GM23338 (cell line): Measurements from ENCODE around the gene TNS3.

Experiments
- CREB1 ChIP-seq: fragments of 250-450 bp; sonication (Bioruptor Pico); IDR thresholded peaks from 2 replicates; pipeline ENCODE4 v1.5.0; 2020; ENCODE audit warnings: low read depth, mild to moderate bottlenecking, moderate library complexity
- CTCF ChIP-seq, 2 experiments: fragments of 200-600 bp in 1 of 2; sonication (generic) in 1 of 2; conservative IDR thresholded peaks; 2 replicates each; pipeline versions ENCODE4 v1.5.1 to v1.6.1; 2016 to 2017; ENCODE audit warnings: antibody characterized with exemption in 2 of 2, low read depth in 2 of 2, mild to moderate bottlenecking in 2 of 2, moderate library complexity in 1 of 2
- ETS1 ChIP-seq: IDR thresholded peaks from 2 replicates; pipeline ENCODE4 v1.6.1; 2016; ENCODE audit warnings: antibody characterized with exemption
- EZH2 ChIP-seq: fragments of 200-600 bp; sonication (generic); IDR thresholded peaks from one replicate; pipeline ENCODE4 v1.8.0; 2017; ENCODE audit warnings: antibody characterized with exemption, mild to moderate bottlenecking, low read depth; ENCODE audit not compliant: unreplicated experiment
- EZH2phosphoT487 ChIP-seq: fragments of 200-600 bp; sonication (generic); IDR thresholded peaks from one replicate; pipeline ENCODE4 v1.8.1; 2018; ENCODE audit warnings: antibody characterized with exemption; ENCODE audit not compliant: unreplicated experiment
- JUNB ChIP-seq: IDR thresholded peaks from one replicate; pipeline ENCODE4 v1.6.1; 2016; ENCODE audit warnings: antibody characterized with exemption; ENCODE audit not compliant: unreplicated experiment
- NANOG ChIP-seq: IDR thresholded peaks from 2 replicates; pipeline ENCODE4 v1.6.1; 2016; ENCODE audit warnings: antibody characterized with exemption, borderline replicate concordance
- POLR2AphosphoS5 ChIP-seq: IDR thresholded peaks from 2 replicates; pipeline ENCODE4 v1.6.1; 2016; ENCODE audit warnings: antibody characterized with exemption, low read depth
- REST ChIP-seq: IDR thresholded peaks from one replicate; pipeline ENCODE4 v1.6.1; 2018; ENCODE audit warnings: antibody characterized with exemption; ENCODE audit not compliant: unreplicated experiment
- STAT1 ChIP-seq: IDR thresholded peaks from one replicate; pipeline ENCODE4 v1.6.1; 2016; ENCODE audit warnings: antibody characterized with exemption; ENCODE audit not compliant: unreplicated experiment
- ZNF114 ChIP-seq: fragments of 250-450 bp; sonication (Bioruptor Pico); IDR thresholded peaks from 2 replicates; pipeline ENCODE4 v1.5.0; 2020; ENCODE audit warnings: mild to moderate bottlenecking, moderate library complexity
- ZNF331 ChIP-seq: fragments of 250-450 bp; sonication (Bioruptor Pico); IDR thresholded peaks from 2 replicates; pipeline ENCODE4 v1.5.0; 2020; ENCODE audit warnings: low read depth, mild to moderate bottlenecking, moderate library complexity
- ZNF462 ChIP-seq: fragments of 250-450 bp; sonication (Bioruptor Pico); IDR thresholded peaks from 2 replicates; pipeline ENCODE4 v1.5.0; 2020; ENCODE audit warnings: mild to moderate bottlenecking, moderate library complexity

- TF ChIP-seq CTCF (conservative IDR thresholded peaks at IDR 0.05; ENCODE audit: low read depth in 2 of 2) (no peak), POLR2AphosphoS5 (no peak), STAT1 (no peak), REST (no peak), ETS1 (no peak), EZH2phosphoT487 (no peak), EZH2 (no peak), NANOG (no peak), JUNB (no peak), CREB1 (CRISPR knock-in tag) (no peak), ZNF331 (no peak), ZNF114 (CRISPR knock-in tag) (no peak), ZNF462 (CRISPR knock-in tag) (no peak)
These were observed 299.0 kb downstream of the TNS3 start for GRCh38 chr7:47282790-47283496.
